ENCODE measurements around the gene NME1. TPM values are rescaled to one million over a fixed set of nuclear protein-coding genes. Genes with fewer than 3 reads are reported as not detected.

NME1 gene
- total and polyA plus RNA-seq, 9 of the 15 experiments (the other 6 are each of a cell fraction or from before 2014, with no cell fraction given), result 449 to 1,588 (median 604) TPM

GRCh38 chr17:51153210-51154072 lies at the start of gene NME1 (continued):
- TF ChIP-seq PRDM10 (IDR thresholded peaks at IDR 0.05; ENCODE audit: partially characterized antibody), result peak; percentile 46
- peak; percentile 88 to 92 for TF ChIP-seq E2F6 (IDR thresholded peaks at IDR 0.05; ENCODE audit: borderline replicate concordance in 1 of 2, extremely low read depth in 1 of 2, insufficient read depth in 1 of 2, insufficient read length in 1 of 2, low read depth in 1 of 2, low read length in 1 of 2, poor library complexity in 1 of 2, severe bottlenecking in 1 of 2)
- peak; percentile 89 for TF ChIP-seq FOXP1 (CRISPR knock-in tag; IDR thresholded peaks at IDR 0.05)
- peak; percentile 100 for TF ChIP-seq MXD1 (CRISPR knock-in tag; IDR thresholded peaks at IDR 0.05; ENCODE audit: borderline replicate concordance, poor library complexity, severe bottlenecking)
- peak; percentile 100 for TF ChIP-seq EP400 (IDR thresholded peaks at IDR 0.05)
- TF ChIP-seq RAD21 (CRISPR knock-in tag; conservative IDR thresholded peaks at IDR 0.05 in 1 of 2, IDR thresholded peaks at IDR 0.05 in 1 of 2), result peak; percentile 95 to 98
- TF ChIP-seq ZNF280A (IDR thresholded peaks at IDR 0.05; ENCODE audit: low read depth, partially characterized antibody), result no peak
- TF ChIP-seq HDAC6 (IDR thresholded peaks at IDR 0.05; ENCODE audit: low read depth, low read length), result no peak
- no peak; the same call in 1 of the 2 replicates for TF ChIP-seq ZNF175 (CRISPR knock-in tag; IDR thresholded peaks at IDR 0.05; ENCODE audit: low read depth)
- peak; percentile 80 for TF ChIP-seq MEF2D (tag; conservative IDR thresholded peaks at IDR 0.05; ENCODE audit: low read depth)
- peak; percentile 85 for TF ChIP-seq MYNN (IDR thresholded peaks at IDR 0.05)
- no peak for TF ChIP-seq MYNN (CRISPR knock-in tag; IDR thresholded peaks at IDR 0.05)
- peak; percentile 100 for TF ChIP-seq MAX (CRISPR knock-in tag; IDR thresholded peaks at IDR 0.05)
- peak; percentile 97 to 100 for TF ChIP-seq HDAC1 (IDR thresholded peaks at IDR 0.05)
- no peak for TF ChIP-seq RBM17 (IDR thresholded peaks at IDR 0.05; ENCODE audit: borderline replicate concordance, low read depth, low read length)
- no peak for TF ChIP-seq GATAD2A (IDR thresholded peaks at IDR 0.05)
- no peak for TF ChIP-seq SRSF7 (optimal IDR thresholded peaks at IDR 0.05; ENCODE audit: low read depth, low read length)
- 0 out of 2 replicates have a peak, but pooled peaks have one; percentile 34 for TF ChIP-seq TCF7L2 (IDR thresholded peaks at IDR 0.05; ENCODE audit: low read depth, low read length)
- no peak for TF ChIP-seq ZNF79 (CRISPR knock-in tag; IDR thresholded peaks at IDR 0.05; ENCODE audit: low read depth)

Measured in K562 (cell line).